Measurements from ENCODE around the gene MCF2L. TPM values are rescaled to one million over a fixed set of nuclear protein-coding genes. Genes with fewer than 3 reads are reported as not detected.

Gene MCF2L
- total RNA-seq, 4 donors from 2014 or later: 25.0 to 103 (median 61.0) TPM

- no peak for TF ChIP-seq POLR2A (IDR thresholded peaks at IDR 0.05)
- no peak for TF ChIP-seq CTCF (IDR thresholded peaks at IDR 0.05)
- Histone ChIP-seq H3K4me1 (no peaks in the 10 kb centered on the region), H3K27ac (no peak overlapping the region), H3K9me3 (no peaks in the 10 kb centered on the region), H3K27me3 (no peaks in the 10 kb centered on the region), H3K36me3 (no peaks in the 10 kb centered on the region), H3K4me3 (no peak overlapping the region)
- intact Hi-C loops (cut with DNase I; ENCODE audit: low total_unique reads): no loop called here
- DNase-seq: no peak
Observed at GRCh38 chr13:113022745-113023574, 53.9 kb downstream of the MCF2L start.

- no peaks in the 10 kb centered on the region for H3K4me1 ChIP-seq
- no peak overlapping the region for H3K4me3 ChIP-seq
- no peak for DNase-seq
- intact Hi-C loops (cut with DNase I; ENCODE audit: low total_unique reads): no loop called here
- H3K27me3 ChIP-seq: no peaks in the 10 kb centered on the region
- TF ChIP-seq POLR2A (IDR thresholded peaks at IDR 0.05) (no peak), CTCF (IDR thresholded peaks at IDR 0.05) (no peak)
- H3K36me3 ChIP-seq: no peaks in the 10 kb centered on the region
- no peak overlapping the region for H3K27ac ChIP-seq
- no peaks in the 10 kb centered on the region for H3K9me3 ChIP-seq
Observed at GRCh38 chr13:113023694-113024430, 54.8 kb downstream of the MCF2L start.

- DNase-seq: no peak
- no peaks in the 10 kb centered on the region for H3K9me3 ChIP-seq
- no peak overlapping the region for H3K4me3 ChIP-seq
- intact Hi-C loops (cut with DNase I; ENCODE audit: low total_unique reads): no loop called here
- H3K27me3 ChIP-seq: no peaks in the 10 kb centered on the region
- no peak overlapping the region for H3K27ac ChIP-seq
- no peaks in the 10 kb centered on the region for H3K36me3 ChIP-seq
- TF ChIP-seq POLR2A (IDR thresholded peaks at IDR 0.05): no peak
- no peak for TF ChIP-seq CTCF (IDR thresholded peaks at IDR 0.05)
- H3K4me1 ChIP-seq: no peaks in the 10 kb centered on the region
Observed at GRCh38 chr13:113024466-113024865, 55.5 kb downstream of the MCF2L start.

GRCh38 chr13:113026391-113026910 lies 57.4 kb downstream of the MCF2L start:
- H3K36me3 ChIP-seq: no peaks in the 10 kb centered on the region
- DNase-seq: no peak
- no peak overlapping the region for H3K4me3 ChIP-seq
- no peaks in the 10 kb centered on the region for H3K9me3 ChIP-seq
- intact Hi-C loops (cut with DNase I; ENCODE audit: low total_unique reads): no loop called here
- H3K27ac ChIP-seq: no peak overlapping the region
- H3K27me3 ChIP-seq: no peaks in the 10 kb centered on the region
- H3K4me1 ChIP-seq: no peaks in the 10 kb centered on the region
- TF ChIP-seq POLR2A (IDR thresholded peaks at IDR 0.05) (no peak), CTCF (IDR thresholded peaks at IDR 0.05) (no peak)

GRCh38 chr13:113027095-113027494 lies 58.1 kb downstream of the MCF2L start:
- intact Hi-C loops (cut with DNase I; ENCODE audit: low total_unique reads): no loop called here
- H3K9me3 ChIP-seq: no peaks in the 10 kb centered on the region
- H3K4me1 ChIP-seq: no peaks in the 10 kb centered on the region
- TF ChIP-seq POLR2A (IDR thresholded peaks at IDR 0.05) (no peak), CTCF (IDR thresholded peaks at IDR 0.05) (no peak)
- no peaks in the 10 kb centered on the region for H3K27me3 ChIP-seq
- H3K36me3 ChIP-seq: no peaks in the 10 kb centered on the region
- H3K27ac ChIP-seq: no peak overlapping the region
- H3K4me3 ChIP-seq: no peak overlapping the region
- no peak for DNase-seq
